Activated CD8-positive, alpha-beta memory T cell treated with anti-CD3 and anti-CD28 coated beads for 4 hours (primary cell): ENCODE data around the gene MAD2L1BP.

ENCODE experiments used
- DNase-seq, 2 donors: peaks; one replicate each; pipeline ENCODE4 v3.0.0-alpha.2; 2020; ENCODE audit warnings: low read depth in 2 of 2

The MAD2L1BP gene

DNA sequence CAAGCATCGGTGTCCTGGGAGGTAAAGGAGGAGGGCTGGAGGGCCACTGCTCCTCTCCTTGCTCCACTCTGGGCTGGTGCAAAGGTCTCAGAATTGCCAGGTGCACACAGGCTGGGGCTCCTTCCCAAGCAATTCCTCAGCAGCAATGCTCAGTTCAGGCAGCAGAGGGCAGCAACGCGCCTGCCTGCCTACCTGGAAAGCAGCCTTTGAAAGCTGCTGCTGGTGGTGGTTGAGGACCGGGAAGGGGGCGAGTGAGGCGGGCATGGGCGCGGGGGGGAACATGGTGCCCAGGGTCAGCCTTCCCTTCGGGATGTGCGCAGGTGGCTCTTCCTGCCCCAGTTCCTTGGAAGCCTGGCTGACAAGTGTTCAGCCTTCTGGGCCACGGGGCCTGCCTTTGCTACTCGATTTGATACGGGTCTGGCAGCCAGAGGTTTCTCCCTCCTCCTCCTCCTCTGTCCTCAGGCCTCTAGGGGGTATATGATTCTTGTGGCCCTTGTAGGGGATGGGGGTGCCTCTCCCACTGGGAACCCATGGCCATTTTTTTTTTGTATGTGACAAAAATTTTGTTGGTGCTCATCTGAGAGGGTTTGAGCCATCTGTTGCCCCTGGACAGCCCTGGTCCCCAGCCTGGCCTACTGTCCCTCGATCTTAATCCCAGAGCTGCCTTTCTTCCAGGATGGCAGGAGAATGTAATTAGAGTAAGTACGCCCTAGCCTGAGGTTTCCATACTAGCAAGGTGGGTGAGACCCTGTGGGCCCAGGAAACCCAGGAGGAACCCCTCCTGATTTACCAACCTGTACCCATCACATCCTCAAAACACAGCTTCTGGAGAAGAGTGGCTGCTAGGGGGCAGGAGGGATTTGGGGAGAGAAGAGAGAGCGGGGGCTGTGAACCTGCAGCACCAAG, 31.9 kb downstream of the MAD2L1BP start:
- DNase-seq = peak; percentile 35 to 62

- peak in 1 of 2 donors; percentile 8 for DNase-seq
These were observed 32.8 kb downstream of the MAD2L1BP start for GRCh38 chr6:43668151-43669028.

- no peak for DNase-seq
These were observed 33.6 kb downstream of the MAD2L1BP start for GRCh38 chr6:43669050-43669921.

GRCh38 chr6:43669922-43670622, 34.4 kb downstream of the MAD2L1BP start:
- no peak for DNase-seq

DNA sequence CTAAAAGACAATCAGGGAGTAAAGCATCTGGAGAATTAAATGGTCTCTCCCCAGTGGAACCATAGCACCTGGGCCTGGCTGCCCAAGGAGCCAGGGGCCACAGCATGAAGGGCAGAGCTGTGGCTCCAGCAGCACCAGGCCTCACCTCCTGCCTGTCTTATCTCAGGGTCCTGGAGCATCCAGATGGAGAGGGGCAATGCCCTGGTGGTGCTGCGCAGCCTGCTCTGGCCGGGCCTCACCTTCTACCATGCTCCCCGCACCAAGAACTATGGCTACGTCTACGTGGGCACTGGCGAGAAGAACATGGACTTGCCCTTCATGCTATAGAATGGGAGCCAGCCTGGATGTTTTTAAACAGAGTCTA, 35.0 kb downstream of the MAD2L1BP start:
- no peak for DNase-seq

GRCh38 chr6:43671011-43671800, 35.6 kb downstream of the MAD2L1BP start:
- no peak for DNase-seq

- no peak for DNase-seq
These were observed 36.4 kb downstream of the MAD2L1BP start for GRCh38 chr6:43671801-43672690.

DNA sequence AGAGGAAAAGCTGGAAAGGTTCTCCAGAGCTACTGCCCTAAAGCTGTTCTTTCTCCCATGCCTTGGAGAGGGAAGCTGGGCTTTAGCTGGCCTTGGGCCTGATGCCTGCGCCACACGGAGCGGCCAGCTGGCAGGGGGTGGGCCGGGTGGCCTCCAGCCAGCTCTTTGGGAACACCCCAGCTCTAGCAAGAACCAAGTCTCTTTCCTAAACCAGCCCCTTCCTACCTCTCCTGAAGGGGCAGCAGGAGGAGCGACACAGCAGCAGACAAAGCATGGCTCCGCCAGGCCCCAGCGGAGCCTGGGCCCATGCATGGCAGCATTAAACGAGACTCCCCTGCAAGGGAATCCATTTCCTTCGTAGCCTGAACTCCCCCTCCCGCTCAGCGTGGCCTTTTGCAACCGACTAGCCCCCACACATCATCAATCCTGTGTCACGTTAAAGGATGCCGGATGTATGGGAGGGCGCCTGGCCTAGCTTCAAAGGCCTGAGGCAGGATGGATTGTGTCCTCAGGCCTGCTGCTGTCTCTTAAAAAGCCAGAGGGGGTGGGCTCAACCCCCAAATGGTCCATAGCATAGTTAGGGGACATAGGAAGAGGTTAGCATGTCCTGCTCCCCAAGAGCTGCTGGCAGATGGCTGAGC, 37.9 kb downstream of the MAD2L1BP start:
- no peak for DNase-seq

DNA sequence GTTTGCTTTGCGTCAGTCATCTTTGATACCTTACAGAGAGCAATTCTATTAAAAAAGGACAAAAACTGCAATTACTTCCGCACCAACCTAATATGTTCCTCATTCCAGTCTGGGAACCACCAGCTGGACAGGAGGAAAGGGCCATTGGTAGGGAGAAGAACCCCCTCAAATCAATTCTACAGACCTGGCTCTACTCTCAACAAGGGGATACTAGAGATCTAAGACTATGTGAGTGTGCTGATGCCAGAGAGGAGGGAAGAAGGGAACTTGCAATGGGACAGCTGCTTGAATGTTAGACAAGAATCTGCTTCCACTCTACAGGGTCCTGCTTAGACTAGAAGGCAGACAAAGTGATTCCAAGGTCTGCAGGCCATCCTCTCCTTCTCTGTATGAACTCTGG, 38.7 kb downstream of the MAD2L1BP start:
- DNase-seq = no peak

- DNase-seq = no peak
These were observed 39.3 kb downstream of the MAD2L1BP start for GRCh38 chr6:43674921-43675320.

- no peak for DNase-seq
These were observed 41.4 kb downstream of the MAD2L1BP start for GRCh38 chr6:43676962-43677606.

DNA sequence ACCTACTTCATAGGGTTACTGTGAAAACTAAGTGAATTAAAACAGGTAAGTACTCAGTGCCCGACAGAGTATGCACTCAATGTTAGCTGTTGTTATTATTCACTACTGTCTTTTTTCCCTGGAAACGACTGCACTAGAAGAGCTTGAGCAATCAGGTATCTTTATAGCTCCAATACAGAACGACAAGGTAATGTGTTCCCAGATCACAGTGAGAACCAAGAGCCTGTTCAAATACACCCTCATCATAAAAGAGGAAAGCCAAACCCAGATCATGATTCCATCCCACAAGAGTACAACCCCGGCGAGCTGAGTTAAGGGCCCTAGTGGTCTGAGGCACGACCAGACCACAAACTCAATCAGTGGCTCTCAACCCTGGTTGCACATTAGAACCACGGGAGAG, 42.1 kb downstream of the MAD2L1BP start:
- no peak for DNase-seq

DNA sequence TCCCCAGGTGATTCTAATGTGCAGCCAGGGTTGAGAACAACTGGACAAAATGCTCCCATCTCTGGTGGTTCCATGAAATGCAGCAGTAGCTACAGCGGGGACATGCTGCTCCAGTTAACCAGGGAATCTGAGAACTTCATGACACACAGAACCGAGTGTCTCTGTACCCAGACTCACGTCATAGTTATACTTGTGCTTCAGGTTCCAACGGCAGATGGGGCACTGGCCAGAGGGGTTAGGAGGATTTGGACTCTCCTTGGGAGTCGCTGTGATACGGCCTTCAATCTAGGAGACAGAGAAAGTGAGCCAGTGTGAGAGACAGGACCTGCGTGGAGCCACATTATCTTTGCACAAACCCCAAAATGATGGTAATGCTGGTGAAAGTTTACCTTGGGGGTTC, 42.7 kb downstream of the MAD2L1BP start:
- DNase-seq = no peak

GRCh38 chr6:43679057-43679456, 43.4 kb downstream of the MAD2L1BP start:
- DNase-seq = no peak

DNA sequence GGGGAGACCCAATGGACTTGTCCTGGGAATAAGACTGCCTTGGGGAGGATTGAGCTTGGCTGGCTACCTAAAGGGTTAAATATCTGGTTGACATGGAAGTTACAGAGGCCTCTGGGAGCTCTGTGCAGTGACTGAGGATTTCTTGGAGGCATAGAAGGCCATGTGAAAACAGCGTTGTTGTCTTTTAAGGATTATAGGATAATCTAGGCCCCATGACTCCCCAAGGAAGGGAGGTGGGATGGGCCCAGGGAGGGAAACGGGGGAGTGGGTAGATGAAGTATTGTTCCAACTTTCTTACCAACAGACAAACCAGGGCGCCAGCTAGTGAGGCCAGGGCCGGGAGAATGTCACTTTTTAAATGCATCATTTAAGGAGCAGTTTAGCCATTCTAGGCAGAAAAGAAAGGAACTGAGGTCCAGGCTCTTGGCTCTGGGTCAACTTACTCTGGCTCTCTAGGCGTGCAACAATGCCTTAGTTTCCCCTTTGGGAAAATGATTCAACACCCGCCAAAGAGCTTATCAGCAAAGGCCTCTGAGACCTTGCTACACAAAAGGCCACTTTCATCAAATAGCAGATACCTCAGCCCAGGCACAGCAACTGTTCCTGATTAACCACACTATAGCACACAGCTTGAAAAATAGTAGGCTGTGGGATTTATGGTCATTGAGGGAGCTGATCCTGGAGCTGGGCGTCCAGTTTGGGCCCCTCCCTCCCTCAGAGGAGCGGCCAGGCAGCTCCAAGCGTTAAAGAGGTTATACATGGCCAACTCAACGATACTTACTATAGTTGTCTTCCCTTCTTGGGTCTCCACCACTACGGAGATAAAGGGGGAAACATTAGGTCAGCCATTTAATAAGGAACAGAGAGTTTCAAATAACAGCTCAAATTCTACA, 44.9 kb downstream of the MAD2L1BP start:
- no peak for DNase-seq

DNA sequence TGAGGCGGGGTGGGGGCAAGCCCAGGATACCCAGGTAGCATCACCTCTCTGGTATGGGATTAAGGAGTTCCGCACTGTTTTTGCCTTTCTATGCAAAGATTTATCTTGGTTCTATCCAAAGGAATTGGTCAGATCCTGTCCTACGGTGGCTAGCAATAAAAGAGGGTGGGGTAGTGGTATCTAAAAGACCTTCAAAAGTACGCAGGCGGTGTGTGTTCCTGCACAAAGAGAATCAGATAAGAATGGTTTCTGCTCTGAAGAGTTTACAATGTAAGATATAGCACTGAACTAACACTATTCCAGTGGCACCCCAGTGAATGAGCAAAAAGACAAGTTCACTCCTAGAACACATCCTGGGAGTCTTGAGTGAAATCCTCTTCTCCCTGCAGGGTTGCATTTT, 45.7 kb downstream of the MAD2L1BP start:
- DNase-seq = no peak

DNA sequence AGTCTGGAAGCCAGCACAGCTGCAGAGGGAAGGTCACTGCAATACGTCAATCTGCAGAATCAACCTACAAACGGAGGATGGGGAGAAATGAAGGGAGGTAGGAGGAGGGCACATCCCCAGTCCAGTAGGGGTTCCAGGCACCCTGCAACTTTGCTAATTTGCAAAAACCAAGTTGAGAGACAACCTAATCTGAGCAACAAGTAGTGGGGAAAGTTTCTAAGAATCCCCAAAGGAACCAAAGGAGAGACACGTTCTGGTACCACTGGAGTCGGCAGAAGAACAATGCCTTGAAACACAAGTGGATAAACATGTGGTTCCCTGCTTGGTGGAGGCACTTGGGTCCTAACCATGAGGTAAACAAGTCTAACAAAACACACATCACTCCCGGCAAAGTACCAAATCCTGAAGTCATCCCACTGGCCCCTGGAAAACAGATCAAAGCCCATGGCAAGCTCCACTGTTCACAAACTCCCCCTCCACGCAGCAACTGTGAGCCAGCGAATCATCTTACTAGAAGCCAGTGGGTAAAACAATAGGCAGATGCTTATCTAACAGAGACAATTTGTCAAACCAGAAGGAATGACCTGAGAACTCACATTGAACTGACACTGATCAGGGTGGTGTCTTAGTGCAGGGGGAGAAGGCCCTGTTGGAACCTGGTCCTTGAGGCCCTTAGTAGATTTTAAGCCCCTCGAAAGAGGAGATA, 47.2 kb downstream of the MAD2L1BP start:
- no peak for DNase-seq
